HG02981 (cell line): ENCODE results near the gene DNAJB14.
"Not testable (repeated sequence)": the region's sequence is repeated elsewhere in the genome, so short reads cannot be mapped to it uniquely, and the experiment has no call there.

Experiments used
- ATAC-seq: cut with Tn5 transposase; IDR thresholded peaks from one replicate; pipeline ENCODE4 v1.9.1; 2021; ENCODE audit warnings: mild to moderate bottlenecking, moderate library complexity; ENCODE audit not compliant: unreplicated experiment

DNAJB14 gene

GRCh38 chr4:99946356-99947189 lies at the start of gene DNAJB14:
Gene DNAJB14, minus strand, starts transcription at chr4:99946618. Its CDS starts 47 bp downstream, at chr4:99946571.
- peak; percentile 35 for ATAC-seq

- ATAC-seq = no peak
These were observed 45.3 kb upstream of the DNAJB14 start for GRCh38 chr4:99991741-99992140.

- ATAC-seq = no peak
These were observed 41.3 kb upstream of the DNAJB14 start for GRCh38 chr4:99987681-99988080.

GRCh38 chr4:99986792-99987191 lies 40.4 kb upstream of the DNAJB14 start:
- no peak for ATAC-seq

GRCh38 chr4:99983289-99983943 lies 37.0 kb upstream of the DNAJB14 start:
- no peak for ATAC-seq

GRCh38 chr4:99979872-99980271 lies 33.5 kb upstream of the DNAJB14 start:
- no peak for ATAC-seq

- ATAC-seq = no peak
These were observed 25.2 kb upstream of the DNAJB14 start for GRCh38 chr4:99971453-99972111.

- no peak for ATAC-seq
These were observed 21.9 kb upstream of the DNAJB14 start for GRCh38 chr4:99968330-99968729.

GRCh38 chr4:99966692-99967091 lies 20.3 kb upstream of the DNAJB14 start:
- ATAC-seq = no peak

- ATAC-seq = no peak
These were observed 19.4 kb upstream of the DNAJB14 start for GRCh38 chr4:99965674-99966350.

- ATAC-seq = no peak
These were observed 18.8 kb upstream of the DNAJB14 start for GRCh38 chr4:99965173-99965572.

- ATAC-seq = no peak
These were observed 15.3 kb upstream of the DNAJB14 start for GRCh38 chr4:99961711-99962110.

GRCh38 chr4:99960648-99961047 lies 14.2 kb upstream of the DNAJB14 start:
- ATAC-seq = no peak

GRCh38 chr4:99958207-99958606 lies 11.8 kb upstream of the DNAJB14 start:
- not testable (repeated sequence) for ATAC-seq

GRCh38 chr4:99950913-99951254 lies 4.5 kb upstream of the DNAJB14 start:
- ATAC-seq = no peak

- peak; percentile 56 for ATAC-seq
These were observed 3.8 kb upstream of the DNAJB14 start, which contains the start of gene H2AZ1 for GRCh38 chr4:99949999-99950912. Gene H2AZ1, minus strand, starts transcription at chr4:99950275. Its CDS starts 105 bp downstream, at chr4:99950170.

GRCh38 chr4:99949034-99949998 lies 2.9 kb upstream of the DNAJB14 start:
- ATAC-seq = peak; percentile 22

GRCh38 chr4:99947608-99948007 lies 1.2 kb upstream of the DNAJB14 start:
- no peak for ATAC-seq

GRCh38 chr4:99947190-99947578 lies 766 bp upstream of the DNAJB14 start:
- no peak for ATAC-seq
